Stimulated activated naive CD4-positive, alpha-beta T cell (primary cell): ENCODE data around the gene RFX5.
"Not testable (repeated sequence)": the region's sequence is repeated elsewhere in the genome, so short reads cannot be mapped to it uniquely, and the experiment has no call there.

ENCODE experiments used
- DNase-seq, 6 experiments: peaks; one replicate each; lab custom pipeline; 2025; lab: John Stamatoyannopoulos, UW

RFX5 gene

DNA sequence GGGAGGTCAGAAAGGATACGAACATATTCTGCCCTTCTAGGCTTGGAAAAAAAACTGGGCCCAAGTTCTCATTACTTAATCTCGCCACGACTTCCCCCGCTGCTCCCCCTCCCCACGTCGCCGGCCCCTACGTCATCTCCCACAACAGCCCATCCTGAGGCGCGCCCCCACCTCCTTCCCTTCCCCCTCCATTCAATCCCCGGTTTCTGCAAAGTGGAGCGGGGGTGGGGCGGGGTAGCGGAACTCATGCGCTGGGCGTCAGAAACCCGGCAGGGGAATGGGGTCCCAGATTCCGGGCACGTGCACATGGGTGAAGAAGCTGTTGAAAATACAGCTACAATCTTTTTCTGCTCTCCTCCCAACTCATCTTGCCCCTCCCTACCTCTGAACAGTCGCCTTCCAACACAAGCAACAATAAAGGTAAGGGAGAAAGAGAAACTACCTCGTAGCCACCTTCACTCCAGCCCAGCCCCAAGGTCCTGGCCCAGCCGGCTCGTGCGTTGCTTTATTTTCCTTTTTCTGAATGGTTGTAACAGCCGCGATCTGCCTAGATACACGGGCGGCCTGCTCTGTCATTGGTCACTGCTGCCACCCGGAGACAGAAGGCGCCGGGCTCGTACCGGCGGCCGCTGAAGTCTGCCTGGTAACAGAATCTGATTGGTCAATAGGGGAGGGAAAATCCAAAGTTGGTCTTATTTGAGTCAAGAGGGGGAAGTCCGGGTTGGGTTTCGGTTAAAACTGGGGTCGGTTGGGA, at the start of gene RFX5:
TSS of gene RFX5 (minus strand) at position 484 of the 754 bp plus-strand sequence. CDS start 932 bp downstream, outside the sequence.
- DNase-seq: peak; percentile 83 to 96 (median 94)

- DNase-seq: not testable (repeated sequence)
Observed at GRCh38 chr1:151396265-151396664, 49.2 kb upstream of the RFX5 start.

GRCh38 chr1:151393583-151393982, 46.5 kb upstream of the RFX5 start:
- no peak for DNase-seq

GRCh38 chr1:151391079-151391563, 44.1 kb upstream of the RFX5 start:
- no peak for DNase-seq

DNA sequence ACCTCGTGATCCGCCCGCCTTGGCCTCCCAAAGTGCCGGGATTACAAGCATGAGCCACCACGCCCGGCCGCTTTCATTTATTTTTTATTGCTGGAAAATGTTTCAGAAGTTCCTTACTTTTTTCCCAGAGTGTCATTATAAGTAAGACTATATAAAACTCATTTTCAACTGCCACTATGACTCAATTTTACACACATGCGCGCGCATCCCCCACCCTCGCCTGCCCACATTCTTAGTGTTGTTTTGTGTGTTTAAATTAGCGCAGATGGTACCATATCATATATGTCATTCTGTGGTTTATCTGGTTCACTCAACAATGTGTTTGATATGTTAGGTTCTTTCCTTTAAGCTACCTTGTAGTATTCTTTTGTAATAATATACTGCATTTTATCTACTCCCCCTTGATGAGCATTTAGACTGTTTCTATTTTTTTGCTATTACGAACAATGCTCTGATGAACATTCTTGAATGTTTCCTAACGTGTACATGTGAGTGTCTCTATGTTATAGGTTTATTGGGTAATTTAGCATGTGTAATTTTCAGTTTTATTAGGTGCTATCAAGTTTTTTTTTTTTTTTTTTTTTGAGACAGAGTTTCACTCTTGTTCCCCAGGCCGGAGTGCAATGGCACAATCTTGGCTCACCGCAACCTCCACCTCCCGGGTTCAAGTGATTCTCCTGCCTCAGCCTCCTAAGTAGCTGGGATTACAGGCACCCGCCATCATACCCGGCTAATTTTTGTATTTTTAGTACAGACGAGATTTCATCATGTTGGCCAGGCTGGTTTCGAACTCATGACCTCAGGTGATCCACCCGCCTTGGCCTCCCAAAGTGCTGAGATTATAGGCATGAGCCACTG, 43.4 kb upstream of the RFX5 start:
- DNase-seq: not testable (repeated sequence)

GRCh38 chr1:151386002-151386401, 39.0 kb upstream of the RFX5 start:
- no peak for DNase-seq

- no peak for DNase-seq
Observed at GRCh38 chr1:151384584-151384983, 37.5 kb upstream of the RFX5 start.

DNA sequence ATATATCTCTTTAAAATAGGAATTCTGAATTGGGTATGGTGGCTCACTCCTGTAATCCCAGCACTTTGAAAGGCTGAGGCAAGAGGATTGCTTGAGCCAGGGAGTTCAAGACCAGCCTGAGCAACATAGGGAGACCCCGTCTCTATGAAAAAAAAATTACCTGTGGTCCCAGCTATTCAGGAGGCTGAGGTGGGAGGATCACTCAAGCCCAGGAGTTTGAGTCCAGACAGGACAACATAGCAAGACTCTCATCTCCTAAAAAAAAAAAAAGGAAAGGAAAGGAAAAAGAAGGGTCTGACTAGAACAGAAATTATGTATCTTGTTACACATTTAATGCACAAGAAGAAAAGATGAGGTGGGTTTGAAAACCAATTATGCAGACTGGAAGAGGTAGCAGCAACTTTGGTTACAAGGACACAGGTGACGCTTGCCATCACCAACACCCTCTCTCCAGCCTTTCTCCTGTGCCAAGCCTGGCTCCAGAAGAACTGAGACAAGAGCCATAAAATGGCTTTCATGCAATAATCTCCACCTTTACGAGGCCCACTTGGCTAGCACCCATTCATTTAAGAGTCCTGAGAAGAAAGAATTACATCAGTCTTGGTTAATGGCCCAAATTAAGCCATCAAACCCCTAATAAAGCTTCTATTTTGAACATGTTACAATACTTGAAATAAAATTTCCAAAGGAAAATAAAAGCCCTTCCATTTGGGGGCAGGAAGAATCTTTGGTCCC, 30.3 kb upstream of the RFX5 start:
- DNase-seq: no peak

DNA sequence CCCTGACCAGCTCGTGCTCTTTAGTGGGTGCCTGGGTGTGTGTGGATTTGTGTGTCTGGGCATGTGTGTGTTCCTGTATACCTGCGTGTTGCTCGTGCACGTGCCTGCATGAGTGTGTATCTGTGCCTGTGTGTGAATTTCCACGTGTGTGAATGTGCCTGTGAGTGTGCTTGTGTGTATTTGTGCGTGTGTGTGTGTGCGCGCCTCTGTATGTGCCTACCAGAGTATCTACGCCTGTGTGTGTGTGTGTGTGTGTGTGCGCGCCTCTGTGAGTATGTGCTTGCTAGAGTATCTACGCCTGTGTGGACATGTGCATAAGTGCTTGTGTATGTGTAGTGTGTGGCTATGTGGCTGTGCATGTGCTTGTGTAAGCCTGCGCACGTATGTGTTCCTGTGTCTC, 26.1 kb upstream of the RFX5 start:
- DNase-seq: no peak

GRCh38 chr1:151372058-151372934, 25.2 kb upstream of the RFX5 start, which contains the start of gene SELENBP1:
Gene SELENBP1 (minus strand): TSS chr1:151372705. CDS start chr1:151372641, 64 bp downstream.
- DNase-seq: no peak

- DNase-seq: no peak
Observed at GRCh38 chr1:151371370-151372057, 24.5 kb upstream of the RFX5 start.

- no peak for DNase-seq
Observed at GRCh38 chr1:151370211-151370911, 23.3 kb upstream of the RFX5 start.

- no peak for DNase-seq
Observed at GRCh38 chr1:151369621-151370048, 22.6 kb upstream of the RFX5 start.

GRCh38 chr1:151369302-151369610, 22.2 kb upstream of the RFX5 start:
- DNase-seq: no peak

DNA sequence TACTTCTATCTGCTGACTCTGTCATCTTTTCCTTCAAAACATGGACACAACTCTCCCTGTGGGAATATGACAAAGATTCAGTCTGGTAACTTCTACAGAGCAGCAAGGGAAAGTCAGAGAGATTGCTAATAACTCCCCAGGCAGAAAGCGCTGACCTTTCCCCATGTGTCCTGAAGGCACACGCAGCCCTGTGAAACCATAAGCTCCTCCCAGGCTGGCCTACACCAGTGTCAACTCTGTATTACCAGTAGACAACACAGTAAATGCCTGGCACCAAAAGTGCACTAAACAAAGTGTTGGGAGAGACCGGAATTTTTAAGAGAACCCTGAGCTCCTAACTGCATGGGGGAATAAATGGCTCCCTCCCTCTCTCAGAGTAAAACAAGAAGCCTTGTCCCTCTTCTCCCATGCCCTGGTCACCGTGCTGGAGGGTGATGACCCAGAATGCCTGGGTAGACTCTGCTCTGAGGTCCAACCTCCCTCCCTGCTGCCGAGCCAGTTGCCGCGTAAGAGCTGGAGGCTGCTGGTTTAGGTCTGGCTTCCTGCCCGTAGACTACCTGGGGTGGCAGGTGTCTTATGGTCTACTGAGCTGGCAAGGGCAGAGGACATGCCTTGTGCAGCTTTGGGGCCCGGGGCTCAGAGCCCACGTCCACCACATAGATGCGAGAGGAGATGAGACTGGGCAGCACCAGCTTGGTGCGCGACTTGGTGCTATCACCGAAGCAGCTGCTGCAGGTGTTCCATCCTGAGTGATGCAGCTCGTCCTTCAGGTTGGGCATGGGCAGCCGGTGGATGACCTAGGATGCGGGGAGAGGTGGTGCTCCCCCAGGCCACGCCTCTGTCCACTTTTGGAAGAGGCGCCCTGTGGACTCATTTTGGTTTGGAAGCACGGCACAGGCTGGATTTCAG, 21.6 kb upstream of the RFX5 start:
- DNase-seq: no peak

- DNase-seq: no peak
Observed at GRCh38 chr1:151367658-151368392, 20.8 kb upstream of the RFX5 start.

- DNase-seq: no peak
Observed at GRCh38 chr1:151364996-151365395, 17.9 kb upstream of the RFX5 start.
